AG09309 (cell line): Measurements from ENCODE around the gene STX17.

ENCODE experiments used
- DNase-seq: peaks from one replicate; pipeline ENCODE4 v3.0.0-alpha.2; 2010; ENCODE audit warnings: low read depth
- H3K4me3 ChIP-seq: 2 replicates; pipeline ENCODE4 v1.5.1; 2011; ENCODE audit warnings: mild to moderate bottlenecking, low read depth, low read length, moderate library complexity; ENCODE audit not compliant: control insufficient read depth
- CTCF ChIP-seq: IDR thresholded peaks from 2 replicates; pipeline ENCODE4 v1.5.1; 2011; ENCODE audit warnings: mild to moderate bottlenecking, low read depth, low read length, inconsistent platforms; ENCODE audit not compliant: insufficient read depth, control insufficient read depth; ENCODE audit errors: missing control alignments

The STX17 gene

DNA sequence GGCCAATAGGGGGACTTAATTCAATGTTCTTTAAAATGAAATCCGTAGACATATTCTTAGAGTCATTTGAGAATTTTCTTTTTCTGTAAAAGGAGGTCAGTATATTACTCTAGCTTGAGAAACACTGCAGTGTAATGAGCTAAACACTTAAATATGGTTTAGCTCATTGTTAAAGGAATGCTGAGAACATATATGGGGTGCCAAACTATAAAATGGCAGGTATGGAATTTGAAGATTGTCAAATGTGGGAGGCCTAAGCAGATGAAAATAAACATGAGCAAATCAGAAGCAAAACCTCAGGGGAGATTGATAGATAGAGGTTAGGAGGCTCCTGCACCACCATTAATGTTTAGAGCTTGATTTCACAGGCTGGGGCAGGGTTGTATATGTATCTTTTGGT is 57.9 kb downstream of the STX17 start:
- TF ChIP-seq CTCF, result no peak
- no peak for DNase-seq
- no peak overlapping the region for H3K4me3 ChIP-seq

DNA sequence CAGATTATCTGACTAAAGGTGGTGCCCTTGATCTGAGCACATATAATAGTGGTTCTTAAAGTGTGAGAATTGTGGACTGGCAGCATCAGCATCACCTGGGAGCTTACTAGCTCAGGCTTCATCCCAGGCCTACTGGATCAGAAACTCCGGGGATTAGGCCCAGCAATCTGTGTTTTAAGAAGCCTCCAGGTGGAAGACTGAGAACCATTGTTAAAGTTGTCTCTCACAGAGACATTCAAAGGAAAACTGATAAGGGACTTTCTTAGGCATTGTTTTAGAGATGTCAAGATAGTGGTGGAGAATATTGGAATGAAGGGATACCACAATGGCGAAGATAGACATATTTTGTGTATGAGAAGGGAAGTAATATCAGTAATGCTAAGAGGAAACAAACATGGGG is 59.5 kb downstream of the STX17 start:
- no peak for TF ChIP-seq CTCF
- no peak for DNase-seq
- H3K4me3 ChIP-seq, result no peak overlapping the region

DNA sequence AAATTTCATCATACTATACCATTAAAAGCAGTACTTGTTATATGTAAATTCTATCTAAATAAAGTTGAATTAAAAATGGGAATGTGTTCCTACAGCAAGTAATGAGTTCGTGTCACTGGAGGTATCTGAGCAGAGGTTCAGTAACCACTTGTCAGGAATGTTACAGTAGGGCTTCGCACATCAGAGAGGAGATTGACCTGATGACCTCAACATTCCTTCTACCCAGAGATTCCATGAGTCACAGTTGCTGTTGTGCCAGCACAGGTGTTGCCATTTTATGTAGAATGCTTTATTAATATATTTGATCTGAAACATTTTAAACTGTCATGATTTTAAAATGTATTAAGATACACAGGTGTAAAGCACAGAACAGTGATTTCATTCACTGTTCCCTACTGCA is 60.3 kb downstream of the STX17 start:
- DNase-seq, result no peak

DNA sequence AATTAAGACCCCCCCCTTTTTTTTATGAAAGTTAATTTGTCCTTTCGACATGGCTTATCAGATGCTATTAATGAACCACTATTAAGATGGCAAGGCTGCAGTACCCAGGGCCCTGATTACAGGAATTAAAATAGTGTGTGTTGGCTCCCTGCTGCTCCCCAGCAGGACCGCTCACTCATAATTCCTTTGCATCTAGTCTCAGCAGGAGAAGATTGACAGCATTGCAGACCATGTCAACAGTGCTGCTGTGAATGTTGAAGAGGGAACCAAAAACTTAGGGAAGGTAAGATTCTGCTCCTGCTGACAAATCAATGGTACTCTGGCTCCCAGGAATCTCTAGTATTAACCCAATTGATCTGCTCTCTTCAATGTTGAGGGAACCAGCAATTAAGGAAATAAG is 61.0 kb downstream of the STX17 start:
- H3K4me3 ChIP-seq, result no peak overlapping the region
- DNase-seq, result no peak
- no peak for TF ChIP-seq CTCF

More for the DNA sequence above, 60.3 kb downstream of the STX17 start:
- no peak for TF ChIP-seq CTCF
- H3K4me3 ChIP-seq, result no peak overlapping the region

DNA sequence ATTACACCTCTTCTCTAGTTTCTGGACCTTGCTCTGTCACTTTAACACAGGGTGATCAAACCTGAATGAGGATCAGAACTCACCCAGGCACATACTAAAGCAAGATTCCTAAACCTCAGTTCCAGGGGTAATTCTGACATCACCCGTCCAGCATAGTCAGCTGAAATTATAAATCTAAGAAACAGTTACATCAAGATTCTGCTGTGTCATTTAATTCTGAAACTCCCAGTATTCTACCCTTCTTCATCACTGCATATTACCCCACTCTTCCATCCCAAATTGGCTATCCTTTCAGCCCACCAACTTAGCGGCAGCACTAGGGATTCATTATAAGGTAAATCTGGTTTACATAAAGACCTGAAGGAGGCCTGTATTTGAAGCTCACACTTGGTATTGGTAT is 64.0 kb downstream of the STX17 start:
- no peak overlapping the region for H3K4me3 ChIP-seq
- no peak for TF ChIP-seq CTCF
- DNase-seq, result no peak

DNA sequence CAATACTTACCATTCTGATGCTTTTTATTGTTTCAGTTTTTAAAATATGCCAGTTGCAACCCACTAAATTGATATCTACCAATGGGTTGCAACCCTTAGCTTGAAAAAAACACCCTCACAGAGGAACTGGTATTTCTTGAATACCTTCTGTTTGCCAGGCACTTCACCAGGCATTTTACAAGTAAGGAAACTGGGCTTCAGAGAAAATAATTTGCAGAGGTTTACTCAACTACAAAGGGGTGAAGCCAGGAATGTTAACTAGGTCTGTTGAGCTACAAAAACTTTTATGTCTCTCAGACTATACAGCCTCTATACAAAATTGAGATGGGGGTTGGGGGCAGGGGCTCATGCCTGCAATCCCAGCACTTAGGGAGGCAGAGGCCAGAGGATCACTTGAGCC is 65.0 kb downstream of the STX17 start:
- no peak for DNase-seq
- no peak overlapping the region for H3K4me3 ChIP-seq
- TF ChIP-seq CTCF, result no peak

GRCh38 chr9:99973455-99973854 is 67.0 kb downstream of the STX17 start:
- no peak for DNase-seq
- no peak for TF ChIP-seq CTCF
- H3K4me3 ChIP-seq, result no peak overlapping the region
